Activated T-helper 9 cell treated with anti-CD3 and anti-CD28 coated beads, Interleukin-2, amount 50 U/mL, for 16 hours (primary cell): ENCODE results near the gene PRRT3.
"Not testable (repeated sequence)": the region's sequence is repeated elsewhere in the genome, so short reads cannot be mapped to it uniquely, and the experiment has no call there.

Source experiments
- DNase-seq: peaks from one replicate; pipeline ENCODE4 v3.0.0-alpha.2; 2020; ENCODE audit warnings: low read depth

Gene PRRT3

GRCh38 chr3:9947025-9947995, 4.9 kb downstream of the PRRT3 start:
- no peak for DNase-seq

- peak; percentile 81 for DNase-seq
Observed at GRCh38 chr3:9946112-9947024, 5.8 kb downstream of the PRRT3 start.

GRCh38 chr3:9945358-9945757, 6.8 kb downstream of the PRRT3 start:
- DNase-seq, result no peak

- no peak for DNase-seq
Observed at GRCh38 chr3:9944271-9944670, 7.9 kb downstream of the PRRT3 start.

GRCh38 chr3:9942934-9943690, 9.1 kb downstream of the PRRT3 start:
- DNase-seq, result no peak

GRCh38 chr3:9942164-9942563, 10.0 kb downstream of the PRRT3 start:
- DNase-seq, result no peak

GRCh38 chr3:9940746-9941145, 11.5 kb downstream of the PRRT3 start:
- DNase-seq, result no peak

GRCh38 chr3:9939906-9940305, 12.3 kb downstream of the PRRT3 start:
- DNase-seq, result not testable (repeated sequence)

GRCh38 chr3:9938966-9939365, 13.2 kb downstream of the PRRT3 start:
- DNase-seq, result no peak

GRCh38 chr3:9937486-9938238, 14.5 kb downstream of the PRRT3 start:
- DNase-seq, result no peak

- no peak for DNase-seq
Observed at GRCh38 chr3:9935966-9936510, 16.2 kb downstream of the PRRT3 start.

- DNase-seq, result no peak
Observed at GRCh38 chr3:9934993-9935392, 17.2 kb downstream of the PRRT3 start.

GRCh38 chr3:9934235-9934621, 18.0 kb downstream of the PRRT3 start:
- no peak for DNase-seq

GRCh38 chr3:9933561-9934234, 18.5 kb downstream of the PRRT3 start, which contains the start of gene CRELD1:
Gene CRELD1, plus strand, starts transcription at chr3:9933834. Its CDS starts 605 bp downstream, at chr3:9934439.
- peak; percentile 96 for DNase-seq

GRCh38 chr3:9932843-9933560, 19.2 kb downstream of the PRRT3 start:
- peak; percentile 86 for DNase-seq

GRCh38 chr3:9932535-9932842, 19.7 kb downstream of the PRRT3 start:
- no peak for DNase-seq

- no peak for DNase-seq
Observed at GRCh38 chr3:9930804-9931418, 21.3 kb downstream of the PRRT3 start.

GRCh38 chr3:9928158-9928557, 24.1 kb downstream of the PRRT3 start:
- no peak for DNase-seq
